Adipocyte (in vitro differentiated cells): ENCODE data around the gene GLI1.
"Not testable (repeated sequence)": the region's sequence is repeated elsewhere in the genome, so short reads cannot be mapped to it uniquely, and the experiment has no call there.

ENCODE experiments used
- DNase-seq: peaks from one replicate; pipeline ENCODE4 v3.0.0-alpha.2; 2015; ENCODE audit warnings: low read depth
- H3K27me3 ChIP-seq: replicated peaks from 2 replicates; pipeline ENCODE4 v1.7.0; 2013; ENCODE audit warnings: mild to moderate bottlenecking, low read length, moderate library complexity; ENCODE audit not compliant: control insufficient read depth, insufficient read depth
- H3K36me3 ChIP-seq: 2 replicates; pipeline ENCODE4 v1.7.0; 2013; ENCODE audit warnings: low read length, mild to moderate bottlenecking, moderate library complexity; ENCODE audit not compliant: control insufficient read depth, insufficient read depth, severe bottlenecking
- H3K4me1 ChIP-seq: 2 replicates; pipeline ENCODE4 v1.7.0; 2013; ENCODE audit warnings: mild to moderate bottlenecking, low read length, moderate library complexity; ENCODE audit not compliant: control insufficient read depth, insufficient read depth
- H3K4me3 ChIP-seq: 2 replicates; pipeline ENCODE4 v1.7.0; 2013; ENCODE audit warnings: mild to moderate bottlenecking, low read length, moderate library complexity
- H3K9ac ChIP-seq: 2 replicates; pipeline ENCODE4 v1.7.0; 2013; ENCODE audit warnings: mild to moderate bottlenecking, low read length, moderate library complexity
- H3K9me3 ChIP-seq: 2 replicates; pipeline ENCODE4 v1.7.0; 2013; ENCODE audit warnings: mild to moderate bottlenecking, low read length, moderate library complexity; ENCODE audit not compliant: control insufficient read depth

GLI1 gene

DNA sequence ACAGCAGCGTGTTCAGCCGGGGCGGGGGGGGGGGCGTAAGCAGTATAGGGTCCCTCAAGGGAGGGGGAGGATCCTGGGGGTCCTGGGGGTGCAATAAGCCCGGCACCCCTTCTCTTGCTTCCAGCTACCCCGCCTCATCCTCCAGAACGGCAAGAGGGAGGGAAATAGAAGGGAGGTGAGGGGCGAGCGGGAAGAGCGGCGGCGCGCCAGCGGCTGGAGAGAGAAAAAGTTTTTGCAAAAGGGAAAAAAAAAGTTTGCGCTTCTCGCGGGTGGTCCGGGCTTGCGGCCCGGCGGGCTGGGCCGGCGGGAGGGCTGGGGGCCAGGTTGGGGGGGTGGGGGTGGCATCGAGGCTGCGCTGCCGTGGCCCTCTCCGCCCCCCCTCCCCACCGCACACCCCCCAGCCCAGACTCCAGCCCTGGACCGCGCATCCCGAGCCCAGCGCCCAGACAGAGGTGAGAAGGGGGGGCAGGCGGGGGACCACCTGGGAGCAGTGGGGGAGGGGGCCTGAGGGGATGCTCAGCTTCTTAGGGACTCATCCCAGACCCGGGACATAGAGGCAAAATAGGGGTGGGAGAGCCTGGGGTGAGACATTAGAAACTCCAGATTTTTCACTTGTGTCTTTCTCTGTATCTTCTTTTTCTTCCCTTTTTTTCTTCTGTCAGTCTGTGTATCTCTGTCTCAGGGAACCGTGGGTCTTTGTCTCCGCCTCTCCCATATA is at the start of gene GLI1:
Gene GLI1 (plus strand): TSS at position 36 of the 718 bp plus-strand sequence. CDS start 3,907 bp downstream, outside the sequence.
- peaks cover 20% of the 10 kb centered on the region for H3K27me3 ChIP-seq
- no peaks in the 10 kb centered on the region for H3K9me3 ChIP-seq
- no peaks in the 10 kb centered on the region for H3K36me3 ChIP-seq
- peak; percentile 74 for DNase-seq
- peak within 1 kb of the TSS; percentile 84 for H3K9ac ChIP-seq
- peaks cover 19% of the 10 kb centered on the region for H3K4me1 ChIP-seq
- H3K4me3 ChIP-seq, result peak within 1 kb of the TSS; percentile 85

GRCh38 chr12:57410534-57410933 is 49.1 kb upstream of the GLI1 start:
- H3K4me1 ChIP-seq, result peaks cover 6% of the 10 kb centered on the region
- no peak for DNase-seq
- no peaks in the 10 kb centered on the region for H3K36me3 ChIP-seq

GRCh38 chr12:57414160-57414559 is 45.4 kb upstream of the GLI1 start:
- H3K9me3 ChIP-seq, H3K9ac ChIP-seq, H3K27me3 ChIP-seq, H3K4me3 ChIP-seq, H3K36me3 ChIP-seq, DNase-seq: not testable (repeated sequence)
- peaks cover 14% of the 10 kb centered on the region for H3K4me1 ChIP-seq

More at GRCh38 chr12:57410534-57410933, 49.1 kb upstream of the GLI1 start:
- Histone ChIP-seq H3K4me3 (no peak overlapping the region), H3K27me3 (no peaks in the 10 kb centered on the region), H3K9ac (no peak overlapping the region), H3K9me3 (no peaks in the 10 kb centered on the region)

- no peak for DNase-seq
- Histone ChIP-seq H3K4me3 (no peak overlapping the region), H3K4me1 (peaks cover 14% of the 10 kb centered on the region), H3K36me3 (no peaks in the 10 kb centered on the region), H3K27me3 (no peaks in the 10 kb centered on the region), H3K9me3 (no peaks in the 10 kb centered on the region), H3K9ac (no peak overlapping the region)
These were observed 44.5 kb upstream of the GLI1 start for GRCh38 chr12:57415088-57415487.

DNA sequence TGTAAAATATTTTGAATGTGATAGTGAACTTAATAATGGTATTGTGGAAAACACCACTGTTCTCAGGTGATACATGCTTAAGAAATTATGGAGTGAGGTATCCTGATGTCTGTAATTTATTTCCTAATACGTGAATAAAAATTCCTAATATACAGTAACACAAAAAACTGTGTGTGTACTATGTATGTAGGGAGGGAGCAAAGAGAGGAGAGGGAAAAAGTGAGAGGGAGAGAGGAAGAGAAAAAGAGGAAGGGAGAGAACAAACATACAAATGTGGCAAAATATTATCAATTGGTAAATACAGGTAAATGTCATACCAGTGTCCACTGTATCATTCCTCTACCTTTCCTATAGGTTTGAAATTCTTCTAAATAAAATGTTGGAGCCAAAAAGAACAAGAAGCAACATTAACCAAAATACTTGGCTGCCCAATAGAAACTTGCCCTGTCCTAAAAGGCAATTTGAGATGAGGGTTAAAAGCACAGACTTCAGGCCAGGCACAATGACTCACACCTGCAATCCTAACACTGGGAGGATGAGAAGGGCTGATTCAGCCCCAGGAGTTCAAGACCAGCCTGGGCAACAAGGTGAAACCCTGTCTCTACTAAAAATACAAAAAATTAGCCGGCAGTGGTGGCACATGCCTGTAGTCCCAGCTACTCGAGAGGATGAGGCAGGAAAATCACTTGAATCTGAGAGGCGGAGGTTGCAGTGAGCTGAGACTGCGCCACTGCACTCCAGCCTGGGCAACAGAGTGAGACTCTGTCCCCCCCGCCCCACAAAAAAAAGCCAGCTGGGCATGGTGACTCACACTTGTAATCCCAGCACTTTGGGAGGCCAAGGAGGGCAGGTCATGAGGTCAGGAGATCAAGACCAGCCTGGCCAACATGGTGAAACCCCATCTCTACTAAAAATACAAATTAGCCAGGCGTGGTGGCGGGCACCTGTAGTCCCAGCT is 43.3 kb upstream of the GLI1 start:
- no peaks in the 10 kb centered on the region for H3K9me3 ChIP-seq
- H3K4me3 ChIP-seq, result no peak overlapping the region
- no peaks in the 10 kb centered on the region for H3K27me3 ChIP-seq
- H3K4me1 ChIP-seq, result peaks cover 14% of the 10 kb centered on the region
- no peak overlapping the region for H3K9ac ChIP-seq
- peak; percentile 21 for DNase-seq
- no peaks in the 10 kb centered on the region for H3K36me3 ChIP-seq

DNA sequence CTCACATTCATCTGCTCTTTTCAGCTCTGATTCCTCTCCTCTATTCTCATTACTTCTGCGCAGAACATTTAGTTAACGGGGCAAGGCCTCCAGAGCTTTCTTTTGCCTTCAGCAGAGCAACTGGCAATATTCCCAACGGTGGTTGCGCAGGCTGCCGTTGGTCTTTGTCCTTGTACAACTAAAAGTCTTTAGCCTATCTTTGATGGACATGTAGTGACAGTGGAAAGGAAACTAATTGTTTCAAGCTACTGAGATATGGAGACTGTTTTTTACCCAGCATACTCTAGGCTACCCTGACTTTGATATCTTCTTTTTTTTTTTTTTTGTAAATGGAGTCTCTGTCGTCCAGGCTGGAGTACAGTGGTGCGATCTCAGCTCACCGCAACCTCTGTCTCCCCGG is 41.3 kb upstream of the GLI1 start:
- H3K4me1 ChIP-seq, result peaks cover 14% of the 10 kb centered on the region
- H3K9ac ChIP-seq, result no peak overlapping the region
- H3K4me3 ChIP-seq, result no peak overlapping the region
- no peak for DNase-seq
- no peaks in the 10 kb centered on the region for H3K27me3 ChIP-seq
- peaks cover 7% of the 10 kb centered on the region for H3K36me3 ChIP-seq
- no peaks in the 10 kb centered on the region for H3K9me3 ChIP-seq

DNA sequence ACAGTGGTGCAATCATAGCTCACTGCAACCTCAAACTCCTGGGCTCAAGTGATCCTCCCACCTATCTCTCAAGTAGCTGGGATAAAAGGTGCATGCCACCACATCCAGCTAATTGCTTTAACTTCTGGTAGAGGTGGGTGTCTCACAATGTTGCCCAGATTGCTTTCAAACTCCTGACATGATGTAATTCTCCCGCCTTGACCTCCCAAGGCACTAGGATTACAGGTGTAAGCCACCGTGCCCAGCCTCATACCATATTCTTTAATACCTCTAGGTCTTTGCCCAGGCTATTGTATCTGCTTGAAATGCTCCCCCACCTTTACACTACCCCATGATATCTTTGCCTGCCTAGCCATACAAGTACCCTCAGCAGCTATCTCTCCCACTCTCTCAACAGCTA is 40.1 kb upstream of the GLI1 start:
- no peaks in the 10 kb centered on the region for H3K9me3 ChIP-seq
- no peak overlapping the region for H3K9ac ChIP-seq
- no peaks in the 10 kb centered on the region for H3K27me3 ChIP-seq
- no peak for DNase-seq
- H3K4me3 ChIP-seq, result no peak overlapping the region
- peaks cover 7% of the 10 kb centered on the region for H3K36me3 ChIP-seq
- H3K4me1 ChIP-seq, result peaks cover 14% of the 10 kb centered on the region

DNA sequence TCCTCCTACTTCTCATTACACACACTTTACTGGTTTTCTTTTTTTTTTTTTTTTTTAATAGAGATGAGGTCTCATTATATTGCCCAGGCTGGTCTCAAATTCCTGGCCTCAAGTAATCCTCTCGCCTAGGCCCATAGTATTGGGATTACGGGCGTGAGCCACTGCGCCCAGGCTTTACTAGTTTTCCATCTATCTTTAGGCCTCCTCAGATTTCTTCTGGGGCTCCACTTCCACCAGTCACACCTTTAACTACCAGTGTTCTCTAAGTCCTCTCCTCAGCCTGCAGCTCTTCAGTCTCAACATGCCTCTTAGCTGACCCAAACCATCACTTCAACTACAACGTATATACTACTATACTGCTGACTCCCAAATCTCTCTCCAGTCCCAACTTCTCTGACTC is 39.1 kb upstream of the GLI1 start:
- peaks cover 7% of the 10 kb centered on the region for H3K36me3 ChIP-seq

GRCh38 chr12:57426948-57427347 is 32.6 kb upstream of the GLI1 start:
- not testable (repeated sequence) for H3K4me3 ChIP-seq, H3K9ac ChIP-seq, H3K27me3 ChIP-seq, H3K4me1 ChIP-seq, DNase-seq, H3K36me3 ChIP-seq, H3K9me3 ChIP-seq

More for the DNA sequence above, 39.1 kb upstream of the GLI1 start:
- Histone ChIP-seq H3K27me3 (no peaks in the 10 kb centered on the region), H3K4me3 (no peak overlapping the region), H3K9ac (no peak overlapping the region), H3K9me3 (no peaks in the 10 kb centered on the region), H3K4me1 (peaks cover 8% of the 10 kb centered on the region)
- no peak for DNase-seq

- H3K4me3 ChIP-seq, result peak overlapping the region; percentile 83
- H3K9me3 ChIP-seq, result no peaks in the 10 kb centered on the region
- H3K4me1 ChIP-seq, result peaks cover 7% of the 10 kb centered on the region
- no peaks in the 10 kb centered on the region for H3K27me3 ChIP-seq
- H3K9ac ChIP-seq, result peak overlapping the region; percentile 96
- DNase-seq, result no peak
- no peaks in the 10 kb centered on the region for H3K36me3 ChIP-seq
These were observed 30.6 kb upstream of the GLI1 start for GRCh38 chr12:57428965-57429364.

DNA sequence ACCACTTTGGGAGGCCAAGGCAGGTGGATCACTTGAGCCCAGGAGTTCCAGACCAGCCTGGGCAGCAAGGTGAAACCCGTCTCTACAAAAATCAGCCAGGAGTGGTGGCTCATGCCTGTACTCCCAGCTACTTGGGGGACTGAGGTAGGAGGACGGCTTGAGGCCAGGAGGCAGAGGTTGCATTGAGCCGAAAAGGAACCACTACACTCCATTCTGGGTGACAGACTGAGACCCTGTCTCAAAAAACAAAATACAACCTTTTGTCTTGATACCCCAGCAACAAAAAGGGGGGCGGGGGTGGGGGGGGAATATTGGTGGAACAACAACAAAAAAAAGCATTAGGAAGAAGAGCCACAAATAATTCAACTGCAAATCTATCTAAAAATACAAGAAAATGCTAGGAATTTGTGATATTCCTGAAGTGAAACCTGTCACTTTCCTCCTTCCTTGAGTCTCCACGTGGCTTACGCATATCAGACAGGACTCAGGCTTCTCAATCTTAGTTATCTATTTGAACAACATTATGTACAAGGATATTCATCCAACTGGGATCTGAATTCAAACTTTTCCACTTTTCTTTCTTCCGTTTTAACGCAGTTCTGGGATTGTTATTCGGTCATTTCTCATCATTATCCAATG is 30.0 kb upstream of the GLI1 start:
- H3K9me3 ChIP-seq, result no peaks in the 10 kb centered on the region
- DNase-seq, result peak; percentile 34
- H3K36me3 ChIP-seq, result no peaks in the 10 kb centered on the region

More for the DNA sequence above, 30.0 kb upstream of the GLI1 start:
- Histone ChIP-seq H3K4me3 (peak overlapping the region; percentile 83), H3K9ac (peak overlapping the region; percentile 96), H3K4me1 (peaks cover 7% of the 10 kb centered on the region), H3K27me3 (no peaks in the 10 kb centered on the region)
